Endothelial cell of hepatic sinusoid (primary cell): ENCODE results near the gene NTM.

Experiments
- in situ Hi-C: cut with HindIII; loops from 2 replicates; pipeline ENCODE4 v1.10.0; 2017; ENCODE audit warnings: low sequenced_read_pairs

The NTM gene

DNA sequence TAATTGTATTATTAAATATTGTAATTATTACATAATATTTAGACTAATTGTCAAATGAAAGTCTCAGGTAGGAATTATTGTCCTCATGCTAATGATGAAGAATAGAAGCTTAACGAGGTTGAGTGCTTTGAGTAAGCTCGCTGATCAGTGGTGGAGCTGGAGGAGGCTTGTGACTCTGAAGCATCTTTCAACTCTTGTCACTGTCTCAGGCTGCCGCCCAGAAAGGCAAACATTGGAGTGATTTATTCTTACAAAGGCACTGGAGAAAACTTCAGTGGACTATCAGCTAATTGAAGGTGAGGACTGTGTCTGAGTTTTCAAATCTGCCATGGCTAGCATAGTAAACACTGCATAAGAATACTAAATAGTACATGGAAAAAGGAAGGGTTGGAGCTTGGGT, 595.1 kb downstream of the NTM start:
- in situ Hi-C loops = no loop called here

DNA sequence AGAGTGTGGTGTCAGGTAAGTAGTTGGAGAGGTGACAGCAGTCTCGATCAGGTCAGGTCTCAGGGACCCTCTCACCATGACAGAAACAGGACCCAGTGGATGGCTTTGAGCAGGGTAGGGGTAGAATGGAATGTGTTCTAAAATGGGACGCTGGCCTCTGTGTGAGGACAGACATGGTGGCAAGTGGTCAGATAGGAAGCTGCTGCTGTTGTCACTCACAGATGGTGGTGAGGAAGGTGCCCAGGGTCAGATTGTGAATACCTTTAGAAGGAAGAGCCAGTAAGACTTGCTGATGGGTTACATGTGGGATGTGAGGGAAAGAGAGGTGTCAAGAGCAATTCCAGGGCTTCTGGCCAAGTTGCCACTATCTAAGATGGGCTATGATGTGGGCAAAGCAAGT, 596.3 kb downstream of the NTM start:
- in situ Hi-C loops = no loop called here

DNA sequence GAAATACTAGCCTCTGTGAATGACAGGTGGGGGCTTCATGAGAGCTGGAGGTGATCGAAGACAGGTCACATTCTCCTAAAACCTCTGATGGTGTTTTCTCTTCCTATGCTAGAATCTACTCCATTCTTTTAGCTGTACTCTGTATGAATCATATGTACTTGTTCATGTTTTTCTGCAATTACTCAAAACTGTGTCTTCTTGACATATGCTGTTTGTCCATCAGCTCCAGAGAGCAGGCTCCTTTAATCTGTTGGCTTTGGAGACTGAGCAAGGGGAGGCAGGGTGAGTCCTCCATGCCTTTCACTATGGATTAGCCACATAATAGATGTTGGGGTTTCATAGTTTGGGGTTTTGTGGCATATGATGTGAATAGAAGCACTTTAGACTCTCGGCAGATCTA, 598.8 kb downstream of the NTM start:
- in situ Hi-C loops = no loop called here

DNA sequence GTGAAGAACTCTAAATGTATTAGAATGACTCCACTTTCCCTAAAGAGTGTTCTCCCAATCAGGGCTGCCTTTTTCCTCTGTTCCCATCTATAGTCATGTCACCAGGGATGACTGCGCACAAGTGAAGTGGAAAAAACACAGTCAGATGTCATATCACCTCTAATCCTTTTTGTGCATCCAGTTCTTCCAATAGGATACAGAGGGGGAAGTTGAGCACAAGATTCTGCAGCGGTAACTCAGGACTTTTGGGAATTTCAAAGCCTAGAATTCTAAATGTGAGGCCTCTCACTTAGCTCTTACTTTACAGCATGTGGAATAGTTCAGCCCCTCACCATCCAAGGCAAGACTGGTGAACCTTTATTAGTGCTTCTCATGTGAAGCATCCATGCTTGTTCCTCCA, 602.6 kb downstream of the NTM start:
- in situ Hi-C loops = no loop called here

DNA sequence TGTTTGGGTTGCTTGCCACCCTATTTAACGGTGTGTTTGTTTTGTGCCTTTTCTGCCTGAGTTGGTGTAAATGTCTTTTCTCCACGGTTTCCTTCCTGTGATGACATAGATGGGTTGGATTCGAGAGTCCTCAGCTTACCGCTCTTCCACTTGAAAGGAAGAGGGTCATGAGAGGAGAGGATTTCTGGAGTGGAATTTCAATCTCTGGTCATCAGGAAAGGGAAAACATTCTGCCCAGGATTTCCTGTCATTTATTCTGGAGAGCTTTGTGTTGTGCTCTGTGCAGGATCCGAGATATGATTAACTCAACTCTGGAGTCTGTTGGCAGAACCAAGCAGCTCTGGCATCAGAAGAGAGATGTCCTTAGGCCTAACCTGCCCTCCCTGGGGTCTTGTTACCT, 605.2 kb downstream of the NTM start:
- in situ Hi-C loops = loop anchor here (5.0 kb wide), 1 partner anchor 38 kb away; no protein-coding TSS in a partner anchor

DNA sequence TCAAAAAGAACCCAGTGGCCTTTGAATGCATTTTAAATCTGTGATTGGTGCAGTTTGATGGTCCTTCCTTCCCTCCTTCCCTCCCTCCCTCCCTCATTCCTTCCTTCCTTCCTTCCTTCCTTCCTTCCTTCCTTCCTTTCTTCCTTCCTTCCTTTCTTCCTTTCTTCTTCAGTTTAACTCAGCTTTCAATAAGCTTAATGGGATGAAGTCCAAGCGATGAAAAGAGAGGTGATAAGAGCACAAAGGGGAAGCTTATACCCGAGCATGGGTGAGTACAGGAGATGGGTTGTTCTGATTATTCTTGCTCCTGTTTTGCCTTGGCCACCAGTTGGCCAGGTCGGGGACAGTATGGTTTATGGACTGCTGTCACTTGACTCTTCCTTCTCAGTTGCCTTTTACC, 605.6 kb downstream of the NTM start:
- in situ Hi-C loops = loop anchor here (5.0 kb wide), 1 partner anchor 39 kb away; no protein-coding TSS in a partner anchor

DNA sequence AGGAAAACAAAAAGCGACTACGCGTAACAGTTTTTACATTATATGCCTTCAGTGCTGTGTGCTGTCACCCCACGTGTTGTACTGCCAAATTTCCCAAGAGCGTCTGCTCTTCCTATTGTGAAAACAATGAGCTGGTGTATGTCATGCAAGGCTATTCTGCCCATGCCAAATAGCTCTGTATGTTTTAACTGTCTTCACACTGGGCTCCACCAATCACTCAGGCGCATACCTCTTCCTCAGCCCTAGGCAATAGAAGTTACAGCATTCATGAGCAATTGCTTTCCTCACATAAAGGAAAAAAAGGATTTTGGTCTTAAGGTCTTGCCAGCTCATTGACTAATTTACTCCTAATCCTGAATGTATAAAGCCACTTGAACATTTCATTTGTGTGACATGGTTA, 606.8 kb downstream of the NTM start:
- in situ Hi-C loops = loop anchor here (5.0 kb wide), 1 partner anchor 40 kb away; no protein-coding TSS in a partner anchor

DNA sequence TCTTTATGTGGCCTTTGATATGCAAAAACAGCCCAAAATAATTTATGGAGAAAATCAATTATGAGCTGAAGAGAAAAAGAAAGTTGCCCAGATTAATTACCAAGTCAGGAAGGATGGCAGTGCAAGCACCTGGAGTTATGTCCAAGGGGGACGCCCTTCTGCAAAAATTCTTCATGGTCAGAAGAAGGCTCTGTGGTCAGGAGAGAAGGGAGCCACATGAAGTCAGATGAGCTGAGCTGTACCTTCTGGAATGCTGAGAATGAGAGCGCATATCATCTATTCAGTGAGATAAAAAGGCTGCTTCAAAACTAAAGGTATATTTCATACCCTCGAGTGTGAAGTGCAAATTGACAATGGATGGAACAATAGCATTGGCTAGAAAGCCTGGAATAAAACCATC, 607.4 kb downstream of the NTM start:
- in situ Hi-C loops = loop anchor here (5.0 kb wide), 1 partner anchor 41 kb away; no protein-coding TSS in a partner anchor

DNA sequence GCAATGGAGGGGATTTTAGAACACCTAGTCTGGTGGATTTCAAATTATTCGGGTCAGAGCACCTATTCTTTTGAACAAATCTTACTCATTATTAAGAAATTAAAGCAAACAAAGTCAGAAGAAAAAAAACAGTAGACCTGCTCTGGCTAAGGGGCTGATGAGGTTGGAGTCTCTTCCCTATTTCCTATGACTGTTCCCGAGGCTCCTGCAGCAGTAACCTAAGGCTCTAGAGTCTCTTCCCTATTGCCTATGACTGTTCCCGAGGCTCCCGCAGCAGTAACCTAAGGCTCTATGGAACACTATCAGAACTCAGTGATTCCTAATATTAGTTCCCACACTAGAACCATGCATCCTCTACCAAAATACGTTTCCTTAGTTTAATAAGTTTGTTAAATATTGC, 607.9 kb downstream of the NTM start:
- in situ Hi-C loops = loop anchor here (5.0 kb wide), 1 partner anchor 41 kb away; no protein-coding TSS in a partner anchor

DNA sequence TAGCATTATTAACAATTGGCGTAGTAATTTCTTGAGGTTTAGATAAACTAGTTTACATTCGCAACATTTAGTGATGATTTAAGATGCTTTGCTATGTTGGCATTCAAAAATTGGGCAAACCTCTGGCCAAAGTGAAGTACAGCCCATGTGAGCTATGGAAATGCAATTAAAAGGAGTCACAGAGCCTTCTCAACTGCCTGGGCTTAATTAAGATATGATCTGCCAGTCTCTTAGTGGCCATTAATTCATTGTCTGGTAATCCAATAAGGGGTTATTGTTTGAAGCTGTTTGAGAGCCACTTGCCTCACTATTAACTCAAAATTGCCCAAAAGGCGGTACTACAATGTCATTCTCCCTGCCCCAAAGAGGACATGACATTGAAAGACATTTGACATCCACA, 608.9 kb downstream of the NTM start:
- in situ Hi-C loops = loop anchor here (5.0 kb wide), 1 partner anchor 42 kb away; no protein-coding TSS in a partner anchor

DNA sequence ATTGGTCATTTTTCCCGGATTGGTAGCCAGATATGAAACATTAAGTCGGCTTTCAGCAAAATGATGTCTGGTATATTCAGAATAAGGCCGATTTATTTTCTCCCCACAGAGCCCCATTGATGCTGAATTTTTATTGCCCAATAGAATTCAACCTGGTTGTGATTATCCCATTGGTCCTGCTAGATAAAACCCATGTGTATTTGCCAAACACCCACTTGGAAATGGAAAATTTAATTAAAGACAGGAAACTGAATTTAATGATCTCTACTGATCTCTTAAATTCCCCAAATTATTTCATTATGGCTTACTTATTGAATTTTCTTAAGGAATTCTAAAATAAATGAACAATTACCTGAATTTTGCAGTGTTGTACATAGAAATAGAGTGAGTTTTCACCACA, 609.8 kb downstream of the NTM start:
- in situ Hi-C loops = no loop called here

DNA sequence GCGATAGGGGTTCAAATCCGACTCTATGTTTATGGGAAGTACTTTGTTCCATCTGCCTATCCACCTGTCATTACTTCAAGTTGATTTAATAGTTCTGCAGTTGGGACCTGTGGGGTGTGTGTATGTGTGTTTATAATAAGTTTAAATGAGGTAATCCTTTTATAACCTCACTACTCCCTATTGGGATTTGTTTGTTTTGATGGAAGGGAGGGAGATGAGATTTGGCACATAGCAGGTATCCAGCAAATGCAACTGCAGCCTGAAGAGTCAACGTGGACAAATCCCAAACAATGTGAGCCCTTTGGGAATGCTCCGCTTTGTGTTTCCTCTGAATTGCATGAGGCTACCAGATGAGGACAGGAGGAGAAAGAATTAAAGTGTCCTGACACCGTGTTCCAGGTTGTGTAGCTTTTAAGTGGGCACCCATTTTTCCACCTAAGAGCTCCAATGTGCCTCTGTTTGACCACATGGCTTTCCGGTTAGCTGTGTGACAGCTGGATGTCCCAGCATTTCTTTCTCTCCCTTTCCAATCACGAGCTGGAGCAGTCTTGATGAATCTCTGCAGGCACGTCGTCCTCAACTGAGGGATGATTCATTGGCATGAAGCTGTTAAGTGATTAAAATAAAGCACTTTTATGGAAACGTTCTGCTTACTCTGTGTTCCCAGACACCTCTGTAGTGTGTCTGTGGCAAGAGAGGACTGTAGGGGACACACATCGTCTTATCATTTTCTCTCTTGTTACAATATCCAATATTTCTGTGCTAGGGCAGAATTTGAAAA, 610.7 kb downstream of the NTM start:
- in situ Hi-C loops = no loop called here

DNA sequence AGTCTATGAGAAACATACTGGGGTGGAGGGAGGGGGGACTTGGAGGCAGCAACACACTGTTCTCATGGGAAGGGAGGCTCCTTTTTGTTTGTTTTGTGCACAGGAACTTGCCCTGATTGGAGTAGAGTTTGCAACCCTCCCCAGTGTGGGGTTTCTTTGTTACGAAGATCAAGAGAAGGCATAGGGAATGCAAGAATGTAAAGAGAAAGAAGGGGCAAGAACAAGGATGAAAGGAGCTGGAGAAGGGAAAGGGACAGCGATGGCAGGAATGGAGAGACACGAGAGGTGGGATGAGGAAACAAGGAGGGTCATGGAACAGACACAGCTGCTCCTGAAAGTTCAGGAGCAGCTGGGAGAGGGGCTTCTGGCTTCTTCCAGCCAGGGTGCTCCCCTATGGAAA, 611.7 kb downstream of the NTM start:
- in situ Hi-C loops = no loop called here

DNA sequence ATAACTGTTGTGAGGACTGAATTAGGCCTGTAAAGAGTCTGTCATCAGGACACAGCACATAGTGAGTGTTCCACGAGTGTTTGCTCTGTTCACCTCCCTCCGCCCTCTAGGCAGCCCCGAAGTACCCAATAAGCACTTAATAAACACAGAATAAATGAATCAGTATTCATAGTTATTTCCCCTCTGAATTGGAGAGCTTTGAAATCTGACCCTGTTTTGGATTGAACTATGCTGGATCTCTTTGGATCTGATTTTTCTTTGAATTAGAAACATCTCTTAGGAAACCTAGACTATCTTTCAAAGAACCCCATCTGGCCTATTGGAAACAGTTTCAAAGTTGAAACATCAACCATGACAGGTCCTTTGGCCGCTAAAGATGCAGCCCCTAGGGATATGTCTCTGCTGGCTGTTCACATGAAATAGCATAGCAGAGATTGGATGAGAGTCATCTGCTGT, 615.5 kb downstream of the NTM start:
- in situ Hi-C loops = no loop called here

DNA sequence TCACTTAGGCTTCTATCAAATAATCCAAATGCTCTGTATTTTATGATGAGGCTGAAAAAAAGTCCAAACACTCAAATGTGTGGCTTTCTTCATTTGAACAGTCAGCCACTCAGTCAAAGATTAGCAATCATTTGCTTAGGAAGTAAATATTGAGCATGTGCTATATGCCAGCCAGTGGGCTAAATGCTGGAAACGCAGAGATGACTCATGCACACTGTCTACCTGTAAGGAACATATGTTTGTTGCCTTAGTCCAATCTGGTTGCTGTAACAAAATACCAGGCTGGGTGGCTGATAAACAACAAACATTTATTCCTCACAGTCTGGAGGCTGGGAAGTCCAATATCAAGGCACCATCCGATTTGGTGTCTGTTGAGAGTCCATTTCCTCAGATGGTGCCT, 617.3 kb downstream of the NTM start:
- in situ Hi-C loops = no loop called here

DNA sequence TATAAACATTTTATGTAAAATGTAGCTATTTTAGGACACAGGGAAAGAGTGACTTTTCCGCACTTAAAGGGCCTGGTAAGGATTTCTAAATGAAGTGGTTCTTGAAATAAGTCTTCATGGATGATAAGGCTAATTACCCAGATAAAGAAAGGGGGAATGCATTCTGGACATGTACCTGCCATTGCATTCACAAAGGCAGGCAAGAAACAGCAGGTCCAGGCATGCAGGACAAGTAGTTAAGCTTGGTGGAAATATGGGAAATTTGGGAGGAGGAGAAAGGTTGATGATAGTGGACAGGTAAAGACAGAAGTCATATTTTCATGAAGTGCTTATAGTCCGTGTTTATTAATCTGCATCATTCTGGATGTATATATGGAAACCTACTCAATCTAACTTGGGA, 621.2 kb downstream of the NTM start:
- in situ Hi-C loops = no loop called here

DNA sequence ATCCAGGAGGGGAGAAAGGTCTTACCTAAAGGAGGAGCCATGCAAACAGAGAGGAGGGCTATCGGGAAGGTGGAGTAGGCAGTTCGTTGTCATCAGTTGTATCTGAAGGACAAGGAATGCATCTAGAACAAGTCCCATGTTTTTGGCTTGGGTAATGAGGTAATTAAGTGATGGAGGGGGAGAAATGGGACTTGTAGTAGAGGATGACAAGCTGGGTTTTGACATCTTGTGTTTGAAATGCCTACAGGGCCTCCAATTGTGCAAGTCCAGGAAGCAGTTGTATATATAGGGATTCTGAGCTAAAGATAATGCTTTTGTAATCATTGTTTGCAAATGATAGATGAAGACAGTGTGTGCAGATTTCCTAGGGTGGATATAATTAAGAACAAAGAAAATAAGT, 622.8 kb downstream of the NTM start:
- in situ Hi-C loops = no loop called here

DNA sequence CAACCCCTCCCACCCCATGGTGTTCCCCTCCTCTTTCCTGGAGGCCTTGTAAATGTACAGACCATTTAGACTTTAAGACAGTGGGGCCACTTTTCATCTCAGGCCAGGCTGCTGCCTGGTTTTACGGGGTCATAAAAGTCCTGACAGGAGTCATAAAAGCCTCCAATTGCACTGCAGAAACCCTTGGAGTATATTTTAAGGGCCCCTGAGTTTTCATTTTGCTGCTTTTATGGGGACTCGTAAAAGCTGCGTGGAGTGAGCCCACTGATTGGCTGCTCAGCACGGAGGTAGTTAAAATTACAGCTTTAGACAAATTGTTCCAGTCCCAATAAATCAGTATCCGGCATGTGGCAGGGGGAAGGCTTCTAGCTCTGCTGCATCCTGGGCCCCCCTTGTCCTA, 627.6 kb downstream of the NTM start:
- in situ Hi-C loops = no loop called here

DNA sequence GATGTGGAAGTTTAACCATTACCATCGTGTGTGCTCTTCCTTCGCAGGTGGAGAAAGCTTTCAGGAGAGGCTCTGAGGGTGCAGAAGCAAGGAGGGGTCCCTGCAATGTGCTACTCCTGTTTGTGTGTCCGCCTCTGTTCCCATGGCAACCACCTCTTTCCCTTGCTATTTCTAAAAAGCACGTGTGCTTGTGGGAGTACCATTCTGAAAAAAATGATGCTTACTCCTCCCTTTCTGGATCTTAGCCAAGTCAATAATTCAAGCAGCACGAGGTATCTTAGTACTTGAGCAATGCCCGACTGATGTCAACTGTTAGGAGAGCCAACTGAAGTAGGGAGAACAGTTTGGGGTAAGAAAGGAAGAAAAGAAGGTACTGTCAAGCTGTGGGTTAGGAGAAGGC, 628.7 kb downstream of the NTM start:
- in situ Hi-C loops = no loop called here

DNA sequence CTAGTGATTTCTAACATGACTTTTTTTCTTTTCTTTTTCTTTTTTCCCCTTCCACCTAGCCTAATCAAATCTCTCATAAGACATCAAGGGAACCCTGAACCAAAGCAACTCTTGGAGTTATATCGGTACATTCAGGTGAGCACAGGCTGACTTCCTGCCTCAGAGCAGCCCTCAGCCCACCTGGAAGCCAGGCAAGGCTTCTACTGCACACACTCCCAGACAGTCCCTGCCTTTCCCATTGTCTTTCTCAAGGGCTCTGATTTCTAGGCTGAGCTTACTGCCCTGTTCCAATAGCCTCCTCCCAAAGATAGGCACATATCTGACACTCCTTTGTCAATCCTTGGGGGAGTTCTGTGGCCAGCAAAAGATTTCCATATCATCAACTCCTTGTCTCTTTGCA, 629.5 kb downstream of the NTM start:
- in situ Hi-C loops = no loop called here

DNA sequence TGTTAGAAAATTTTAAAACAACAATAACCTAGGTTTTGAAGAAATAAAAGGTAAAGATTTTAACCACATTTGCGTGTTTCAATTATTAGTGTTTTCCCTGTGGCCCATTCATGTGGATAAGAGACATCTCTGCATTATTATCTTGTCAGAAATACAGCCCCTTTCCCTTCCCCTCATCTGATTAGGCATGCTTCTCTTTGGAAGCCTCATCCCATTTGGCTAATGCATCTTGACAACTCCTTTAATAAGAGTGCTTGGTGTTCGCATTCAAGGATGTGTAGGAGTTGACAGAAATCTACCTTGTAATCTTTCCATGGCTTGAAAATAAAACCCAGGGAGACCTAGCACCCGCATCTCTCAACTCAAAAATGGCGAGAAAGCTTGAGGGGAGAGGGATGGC, 635.5 kb downstream of the NTM start:
- in situ Hi-C loops = no loop called here

DNA sequence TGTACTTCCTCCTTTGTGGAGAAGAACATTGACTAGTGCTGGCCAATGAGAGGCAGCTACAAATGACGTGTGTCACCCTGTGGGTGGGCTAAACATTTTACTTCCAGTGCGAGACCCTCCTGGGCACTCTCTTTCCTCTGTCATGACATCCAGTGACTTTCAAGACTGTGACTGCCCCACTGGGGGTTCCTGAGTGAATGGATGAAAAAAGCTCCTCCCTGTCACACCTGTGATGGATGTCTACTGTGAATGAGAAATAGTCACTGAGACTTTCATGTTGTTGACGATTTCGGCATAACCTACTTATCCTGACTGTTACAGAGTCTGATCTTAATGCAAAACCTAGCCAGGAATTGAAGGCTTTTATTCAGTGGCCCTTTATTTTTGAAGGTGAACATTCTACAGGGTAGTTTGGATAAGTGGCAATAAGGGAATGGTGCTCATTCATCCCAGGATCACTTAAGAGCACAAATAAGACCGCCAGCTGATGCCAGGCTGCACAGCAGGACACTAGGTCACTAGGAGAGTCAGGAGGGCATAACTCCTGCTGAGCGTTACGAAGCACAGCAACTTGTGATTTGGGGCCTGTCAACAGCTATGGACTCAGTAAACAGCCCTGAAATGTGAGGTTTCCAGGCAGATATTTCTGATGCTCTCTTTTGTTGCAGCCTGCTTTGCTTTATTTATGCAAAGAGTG, 636.6 kb downstream of the NTM start:
- in situ Hi-C loops = no loop called here
